Adipocyte (in vitro differentiated cells): ENCODE data around the gene SUSD4.

Experiments used
- DNase-seq: peaks from one replicate; pipeline ENCODE4 v3.0.0-alpha.2; 2015; ENCODE audit warnings: low read depth
- H3K27me3 ChIP-seq: replicated peaks from 2 replicates; pipeline ENCODE4 v1.7.0; 2013; ENCODE audit warnings: mild to moderate bottlenecking, low read length, moderate library complexity; ENCODE audit not compliant: control insufficient read depth, insufficient read depth
- H3K36me3 ChIP-seq: 2 replicates; pipeline ENCODE4 v1.7.0; 2013; ENCODE audit warnings: low read length, mild to moderate bottlenecking, moderate library complexity; ENCODE audit not compliant: control insufficient read depth, insufficient read depth, severe bottlenecking
- H3K4me1 ChIP-seq: 2 replicates; pipeline ENCODE4 v1.7.0; 2013; ENCODE audit warnings: mild to moderate bottlenecking, low read length, moderate library complexity; ENCODE audit not compliant: control insufficient read depth, insufficient read depth
- H3K4me3 ChIP-seq: 2 replicates; pipeline ENCODE4 v1.7.0; 2013; ENCODE audit warnings: mild to moderate bottlenecking, low read length, moderate library complexity
- H3K9ac ChIP-seq: 2 replicates; pipeline ENCODE4 v1.7.0; 2013; ENCODE audit warnings: mild to moderate bottlenecking, low read length, moderate library complexity
- H3K9me3 ChIP-seq: 2 replicates; pipeline ENCODE4 v1.7.0; 2013; ENCODE audit warnings: mild to moderate bottlenecking, low read length, moderate library complexity; ENCODE audit not compliant: control insufficient read depth

The SUSD4 gene

DNA sequence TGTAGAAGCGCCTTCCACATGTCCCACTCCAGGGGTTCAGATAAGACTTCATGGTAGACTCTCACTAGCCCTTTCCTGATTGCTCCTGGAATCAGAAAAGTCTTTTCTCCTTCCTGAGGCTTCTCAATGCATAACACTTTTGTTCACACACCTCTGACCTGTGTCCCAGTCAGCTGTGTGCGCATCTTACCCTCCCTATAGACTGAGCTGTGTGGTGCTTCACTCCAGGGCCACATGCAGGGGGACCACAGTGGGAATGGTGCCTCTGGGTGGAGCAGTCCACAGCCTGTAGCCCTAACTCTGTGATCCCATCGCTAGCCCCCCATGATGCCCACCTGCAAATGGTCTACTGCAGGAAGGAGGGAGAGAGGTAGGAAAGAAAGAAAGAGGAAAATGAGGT lies 136.9 kb downstream of the SUSD4 start:
- peaks cover 19% of the 10 kb centered on the region for H3K27me3 ChIP-seq
- H3K36me3 ChIP-seq = no peaks in the 10 kb centered on the region
- no peak for DNase-seq

GRCh38 chr1:223226271-223226670 lies 137.7 kb downstream of the SUSD4 start:
- no peak for DNase-seq
- H3K36me3 ChIP-seq = no peaks in the 10 kb centered on the region
- peaks cover 5% of the 10 kb centered on the region for H3K4me1 ChIP-seq
- H3K9me3 ChIP-seq = no peaks in the 10 kb centered on the region
- H3K4me3 ChIP-seq = no peak overlapping the region
- H3K27me3 ChIP-seq = peaks cover 19% of the 10 kb centered on the region
- H3K9ac ChIP-seq = no peak overlapping the region

More for the DNA sequence above, 136.9 kb downstream of the SUSD4 start:
- H3K9me3 ChIP-seq = no peaks in the 10 kb centered on the region
- H3K4me3 ChIP-seq = no peak overlapping the region
- no peak overlapping the region for H3K9ac ChIP-seq
- H3K4me1 ChIP-seq = peaks cover 5% of the 10 kb centered on the region

DNA sequence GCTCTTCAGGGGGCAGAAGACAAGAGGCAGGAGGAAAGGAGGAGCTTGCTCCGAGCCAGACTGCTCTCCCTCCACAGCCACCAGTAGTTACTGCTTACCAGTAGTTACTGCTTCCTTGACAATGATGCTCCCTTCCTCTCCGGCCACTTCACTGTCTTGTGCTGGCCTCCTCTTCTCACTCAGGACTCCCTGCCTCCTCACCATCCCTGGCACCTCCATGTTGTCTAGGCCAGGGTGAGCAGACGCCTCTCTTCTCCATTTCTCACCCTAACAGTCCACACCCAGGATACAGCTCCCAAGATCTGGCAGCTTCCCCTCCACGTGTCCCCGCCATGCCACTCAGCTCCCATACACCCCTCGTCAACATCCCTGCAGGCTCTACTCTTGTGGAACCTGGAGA lies 138.5 kb downstream of the SUSD4 start:
- Histone ChIP-seq H3K4me3 (no peak overlapping the region), H3K9ac (no peak overlapping the region)
- DNase-seq = no peak

GRCh38 chr1:223225061-223225460 lies 138.9 kb downstream of the SUSD4 start:
- no peak for DNase-seq
- Histone ChIP-seq H3K4me3 (no peak overlapping the region), H3K9me3 (no peaks in the 10 kb centered on the region), H3K27me3 (peaks cover 29% of the 10 kb centered on the region), H3K4me1 (no peaks in the 10 kb centered on the region), H3K36me3 (no peaks in the 10 kb centered on the region), H3K9ac (no peak overlapping the region)

More for the DNA sequence above, 138.5 kb downstream of the SUSD4 start:
- H3K9me3 ChIP-seq = no peaks in the 10 kb centered on the region
- H3K36me3 ChIP-seq = no peaks in the 10 kb centered on the region
- H3K27me3 ChIP-seq = peaks cover 25% of the 10 kb centered on the region
- H3K4me1 ChIP-seq = peaks cover 4% of the 10 kb centered on the region

DNA sequence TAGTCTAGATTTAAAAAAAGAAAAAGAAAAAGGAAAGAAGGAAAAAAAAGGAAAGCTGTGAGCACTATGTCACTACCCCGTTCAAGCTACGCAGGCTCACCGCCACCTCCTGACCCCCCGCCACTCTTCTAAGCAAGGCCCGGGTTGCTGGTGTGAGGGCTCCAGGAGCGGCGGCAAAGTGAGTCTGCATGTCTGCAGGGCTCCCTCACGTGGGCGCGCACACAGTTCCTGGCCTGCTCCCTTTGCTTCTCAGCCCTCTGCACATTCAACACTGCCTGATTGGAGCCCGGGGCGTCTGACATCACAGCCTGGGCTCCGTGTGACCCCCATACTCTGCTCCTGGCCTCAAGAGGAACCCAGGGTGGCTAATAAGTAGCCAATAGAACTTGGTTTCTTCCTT lies 139.5 kb downstream of the SUSD4 start:
- Histone ChIP-seq H3K9ac (no peak overlapping the region), H3K9me3 (peaks cover 2% of the 10 kb centered on the region), H3K4me3 (no peak overlapping the region), H3K4me1 (no peaks in the 10 kb centered on the region), H3K27me3 (peaks cover 29% of the 10 kb centered on the region), H3K36me3 (no peaks in the 10 kb centered on the region)
- DNase-seq = no peak

DNA sequence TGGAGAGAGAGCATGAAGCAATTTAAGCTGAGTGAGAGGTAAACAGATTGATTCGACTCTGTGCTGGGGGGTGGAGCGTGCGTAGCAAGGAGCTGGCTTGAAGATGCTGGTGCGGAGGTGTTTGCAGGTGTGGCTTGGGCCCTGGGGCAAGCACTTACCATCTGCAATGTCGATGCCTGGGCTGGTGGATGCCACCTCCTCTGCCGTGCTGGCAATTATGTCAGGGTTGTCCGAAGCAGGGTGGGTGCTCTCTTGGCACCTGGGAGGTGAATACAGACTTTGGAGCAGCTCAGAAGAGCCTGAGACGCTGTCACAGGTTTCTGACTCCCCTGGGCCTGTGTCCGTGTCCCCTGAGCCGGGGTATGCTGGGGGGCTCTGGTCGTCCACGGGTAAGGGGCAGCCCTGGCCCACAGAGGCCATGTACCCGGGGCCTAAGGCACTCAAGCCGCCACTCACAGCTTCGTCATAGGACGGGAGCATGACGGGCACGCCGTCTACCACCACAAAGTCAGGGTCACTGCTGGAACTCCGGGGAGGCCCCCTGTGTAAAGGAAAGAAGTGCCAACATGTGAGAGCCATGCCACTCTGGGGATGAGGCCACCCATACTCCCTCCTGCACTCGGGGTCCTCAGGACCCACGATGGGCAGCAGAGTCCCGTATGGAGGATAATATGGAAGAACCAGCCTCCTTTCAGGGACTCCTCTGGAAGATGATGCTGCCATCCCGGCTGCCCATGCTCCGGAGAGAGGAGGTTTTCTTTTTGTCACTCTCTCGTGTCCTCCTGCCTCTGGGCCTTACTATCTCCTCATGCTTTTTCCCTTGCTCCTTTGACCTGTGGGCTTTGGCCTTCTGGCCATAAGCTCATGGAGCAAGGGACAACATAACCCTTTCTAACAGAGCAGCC lies 140.6 kb downstream of the SUSD4 start:
- DNase-seq = no peak
- Histone ChIP-seq H3K27me3 (peaks cover 33% of the 10 kb centered on the region), H3K9me3 (peaks cover 13% of the 10 kb centered on the region), H3K4me3 (no peak overlapping the region), H3K9ac (no peak overlapping the region), H3K4me1 (no peaks in the 10 kb centered on the region), H3K36me3 (no peaks in the 10 kb centered on the region)

- Histone ChIP-seq H3K27me3 (peaks cover 33% of the 10 kb centered on the region), H3K36me3 (no peaks in the 10 kb centered on the region), H3K4me1 (no peaks in the 10 kb centered on the region), H3K9me3 (peaks cover 19% of the 10 kb centered on the region), H3K4me3 (no peak overlapping the region), H3K9ac (no peak overlapping the region)
- no peak for DNase-seq
Observed at GRCh38 chr1:223222377-223222776, 141.6 kb downstream of the SUSD4 start.

DNA sequence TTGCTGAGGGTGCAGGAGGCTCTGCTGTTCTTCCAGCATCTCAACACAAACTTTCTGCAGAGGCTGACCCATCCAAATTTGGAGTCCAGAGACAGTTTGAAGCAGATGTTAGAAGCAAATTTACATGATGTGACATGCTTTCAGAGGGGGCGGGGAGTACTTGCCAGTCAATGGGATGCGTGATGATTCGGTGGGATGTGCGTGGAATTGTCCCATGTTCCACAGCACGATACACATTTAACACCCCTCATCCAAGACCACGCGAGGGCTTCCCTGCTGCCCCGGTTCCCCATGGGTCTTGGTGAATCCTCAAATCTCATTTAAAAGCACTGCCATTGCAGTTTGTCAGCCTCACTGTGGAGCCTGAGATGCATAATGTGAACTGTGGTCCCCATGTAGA lies 142.3 kb downstream of the SUSD4 start:
- no peak for DNase-seq
- peaks cover 19% of the 10 kb centered on the region for H3K9me3 ChIP-seq
- peaks cover 34% of the 10 kb centered on the region for H3K27me3 ChIP-seq
- H3K4me1 ChIP-seq = no peaks in the 10 kb centered on the region
- no peak overlapping the region for H3K4me3 ChIP-seq
- H3K9ac ChIP-seq = no peak overlapping the region
- H3K36me3 ChIP-seq = no peaks in the 10 kb centered on the region

DNA sequence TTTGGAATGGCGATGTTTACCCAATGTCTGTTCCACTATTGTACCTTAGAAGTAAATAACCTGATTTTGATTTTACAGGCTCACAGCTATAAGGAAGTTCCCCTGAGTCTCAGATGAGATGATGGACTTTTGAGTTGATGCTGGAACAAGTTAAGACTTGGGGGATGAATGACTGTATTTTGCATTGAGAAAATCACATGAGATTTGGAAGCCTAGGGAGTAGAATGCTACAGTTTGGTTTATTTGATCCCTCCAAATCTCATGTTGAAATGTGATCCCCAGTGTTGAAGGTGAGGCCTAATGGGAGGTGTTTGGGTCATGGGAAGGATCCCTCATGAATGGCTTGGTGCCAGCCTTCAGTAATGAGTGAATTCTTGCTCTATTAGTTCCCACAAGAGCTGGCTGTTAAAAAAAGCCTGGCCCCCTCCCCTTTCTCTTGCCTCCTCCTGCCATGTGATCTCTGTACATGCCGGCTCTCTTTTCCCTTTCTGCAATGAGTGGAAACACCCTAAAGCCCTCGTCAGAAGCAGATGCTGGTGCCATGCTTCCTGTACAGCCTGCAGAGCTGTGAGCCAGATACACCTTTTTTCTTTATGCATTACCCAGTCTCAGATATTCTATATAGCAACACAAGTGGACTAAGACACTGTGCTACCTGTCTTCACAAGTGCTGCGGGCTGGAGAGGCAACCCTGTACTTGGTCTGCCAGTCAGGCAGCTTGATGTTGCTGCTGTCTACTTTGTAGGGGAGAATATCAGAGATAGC lies 143.9 kb downstream of the SUSD4 start:
- Histone ChIP-seq H3K9ac (no peak overlapping the region), H3K4me3 (no peak overlapping the region), H3K4me1 (no peaks in the 10 kb centered on the region), H3K36me3 (no peaks in the 10 kb centered on the region), H3K27me3 (peaks cover 33% of the 10 kb centered on the region), H3K9me3 (peaks cover 19% of the 10 kb centered on the region)
- no peak for DNase-seq

DNA sequence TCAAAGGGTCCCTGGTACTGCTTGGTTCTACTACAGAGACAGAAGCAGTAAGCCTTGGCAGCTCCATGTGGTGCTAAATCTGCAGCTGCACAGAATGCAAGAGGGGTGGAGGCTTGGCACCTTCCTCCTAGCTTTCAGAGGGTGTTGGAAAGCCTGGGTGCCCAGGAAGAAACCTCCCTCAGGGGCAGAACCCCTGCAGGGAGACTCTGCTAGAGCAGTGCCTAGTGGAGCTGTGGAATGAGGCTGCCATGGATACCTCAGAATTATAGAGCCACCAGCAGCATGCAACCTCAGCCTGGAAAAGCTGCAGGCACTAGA lies 144.7 kb downstream of the SUSD4 start:
- no peak overlapping the region for H3K9ac ChIP-seq
- peaks cover 38% of the 10 kb centered on the region for H3K27me3 ChIP-seq
- no peak overlapping the region for H3K4me3 ChIP-seq

GRCh38 chr1:223217781-223218180 lies 146.2 kb downstream of the SUSD4 start:
- no peak for DNase-seq
- H3K4me1 ChIP-seq = no peaks in the 10 kb centered on the region
- H3K27me3 ChIP-seq = peaks cover 40% of the 10 kb centered on the region
- peaks cover 19% of the 10 kb centered on the region for H3K9me3 ChIP-seq
- no peak overlapping the region for H3K9ac ChIP-seq
- no peaks in the 10 kb centered on the region for H3K36me3 ChIP-seq
- H3K4me3 ChIP-seq = no peak overlapping the region

More for the DNA sequence above, 144.7 kb downstream of the SUSD4 start:
- DNase-seq = no peak
- no peaks in the 10 kb centered on the region for H3K36me3 ChIP-seq
- H3K9me3 ChIP-seq = peaks cover 19% of the 10 kb centered on the region
- H3K4me1 ChIP-seq = no peaks in the 10 kb centered on the region
